ENCODE data around the gene SYNC. TPM values are rescaled to one million over a fixed set of nuclear protein-coding genes. Genes with fewer than 3 reads are reported as not detected.
"Not testable (repeated sequence)": the region's sequence is repeated elsewhere in the genome, so short reads cannot be mapped to it uniquely, and the experiment has no call there.

SYNC gene
- total and polyA plus RNA-seq, 9 donors: 24.2 to 46.3 (median 35.5) TPM

- peaks cover 20% of the 10 kb centered on the region for H3K4me1 ChIP-seq (ENCODE audit: control insufficient read depth, insufficient read depth, low read length)
- H3K27me3 ChIP-seq (ENCODE audit: control insufficient read depth, insufficient read depth, low read length): no peaks in the 10 kb centered on the region
- H3K36me3 ChIP-seq (ENCODE audit: control insufficient read depth, insufficient read depth, low read length): peaks cover 35% of the 10 kb centered on the region
- 59% methylated on average over 17 of the region's 17 CpGs for WGBS (ENCODE audit: insufficient coverage)
- H3K9me3 ChIP-seq (replicated peaks; ENCODE audit: control insufficient read depth, low read depth, low read length): no peaks in the 10 kb centered on the region
- peak overlapping the region; percentile 29 for H3K27ac ChIP-seq (ENCODE audit: low read length)
- no peak overlapping the region for H3K4me3 ChIP-seq (ENCODE audit: low read length)
- peak; percentile 46 for DNase-seq
These were observed 7.3 kb downstream of the SYNC start for GRCh38 chr1:32695098-32695904.

- no peak overlapping the region for H3K4me3 ChIP-seq (ENCODE audit: low read length)
- H3K27ac ChIP-seq (ENCODE audit: low read length): no peak overlapping the region
- peaks cover 37% of the 10 kb centered on the region for H3K36me3 ChIP-seq (ENCODE audit: control insufficient read depth, insufficient read depth, low read length)
- H3K4me1 ChIP-seq (ENCODE audit: control insufficient read depth, insufficient read depth, low read length): peaks cover 16% of the 10 kb centered on the region
- no peaks in the 10 kb centered on the region for H3K9me3 ChIP-seq (replicated peaks; ENCODE audit: control insufficient read depth, low read depth, low read length)
- H3K27me3 ChIP-seq (ENCODE audit: control insufficient read depth, insufficient read depth, low read length): no peaks in the 10 kb centered on the region
- no peak for DNase-seq
- WGBS (ENCODE audit: insufficient coverage): 98% methylated on average over 4 of the region's 6 CpGs
These were observed 9.0 kb downstream of the SYNC start for GRCh38 chr1:32693455-32694174.

- no peak for DNase-seq
- WGBS (ENCODE audit: insufficient coverage): 95% methylated on average over 2 of the region's 2 CpGs
- peaks cover 5% of the 10 kb centered on the region for H3K4me1 ChIP-seq (ENCODE audit: control insufficient read depth, insufficient read depth, low read length)
- H3K9me3 ChIP-seq (replicated peaks; ENCODE audit: control insufficient read depth, low read depth, low read length): no peaks in the 10 kb centered on the region
- H3K27ac ChIP-seq (ENCODE audit: low read length): no peak overlapping the region
- H3K27me3 ChIP-seq (ENCODE audit: control insufficient read depth, insufficient read depth, low read length): no peaks in the 10 kb centered on the region
- no peak overlapping the region for H3K4me3 ChIP-seq (ENCODE audit: low read length)
- H3K36me3 ChIP-seq (ENCODE audit: control insufficient read depth, insufficient read depth, low read length): peaks cover 35% of the 10 kb centered on the region
These were observed 16.2 kb downstream of the SYNC start for GRCh38 chr1:32686387-32686786.

GRCh38 chr1:32685498-32685897 lies 17.1 kb downstream of the SYNC start:
- no peak overlapping the region for H3K27ac ChIP-seq (ENCODE audit: low read length)
- WGBS (ENCODE audit: insufficient coverage): no CpG with 5 or more reads among the region's 2 CpGs
- H3K36me3 ChIP-seq (ENCODE audit: control insufficient read depth, insufficient read depth, low read length): peaks cover 39% of the 10 kb centered on the region
- H3K9me3 ChIP-seq (replicated peaks; ENCODE audit: control insufficient read depth, low read depth, low read length): no peaks in the 10 kb centered on the region
- no peaks in the 10 kb centered on the region for H3K27me3 ChIP-seq (ENCODE audit: control insufficient read depth, insufficient read depth, low read length)
- H3K4me1 ChIP-seq (ENCODE audit: control insufficient read depth, insufficient read depth, low read length): peaks cover 5% of the 10 kb centered on the region
- no peak for DNase-seq
- no peak overlapping the region for H3K4me3 ChIP-seq (ENCODE audit: low read length)

GRCh38 chr1:32684167-32684811 lies 18.3 kb downstream of the SYNC start:
- Histone ChIP-seq H3K27ac (ENCODE audit: low read length) (peak overlapping the region; percentile 52), H3K9me3 (replicated peaks; ENCODE audit: control insufficient read depth, low read depth, low read length) (no peaks in the 10 kb centered on the region), H3K27me3 (ENCODE audit: control insufficient read depth, insufficient read depth, low read length) (no peaks in the 10 kb centered on the region), H3K4me3 (ENCODE audit: low read length) (no peak overlapping the region), H3K4me1 (ENCODE audit: control insufficient read depth, insufficient read depth, low read length) (peaks cover 5% of the 10 kb centered on the region), H3K36me3 (ENCODE audit: control insufficient read depth, insufficient read depth, low read length) (peaks cover 38% of the 10 kb centered on the region)
- 0% methylated on average over 1 of the region's 2 CpGs for WGBS (ENCODE audit: insufficient coverage)
- DNase-seq: peak; percentile 84

- H3K4me3 ChIP-seq (ENCODE audit: low read length): no peak overlapping the region
- H3K27me3 ChIP-seq (ENCODE audit: control insufficient read depth, insufficient read depth, low read length): no peaks in the 10 kb centered on the region
- no CpG with 5 or more reads among the region's 3 CpGs for WGBS (ENCODE audit: insufficient coverage)
- DNase-seq: no peak
- H3K27ac ChIP-seq (ENCODE audit: low read length): no peak overlapping the region
- H3K9me3 ChIP-seq (replicated peaks; ENCODE audit: control insufficient read depth, low read depth, low read length): no peaks in the 10 kb centered on the region
- peaks cover 44% of the 10 kb centered on the region for H3K36me3 ChIP-seq (ENCODE audit: control insufficient read depth, insufficient read depth, low read length)
- H3K4me1 ChIP-seq (ENCODE audit: control insufficient read depth, insufficient read depth, low read length): peaks cover 5% of the 10 kb centered on the region
These were observed 19.2 kb downstream of the SYNC start for GRCh38 chr1:32683397-32683796.

GRCh38 chr1:32681999-32682398 lies 20.6 kb downstream of the SYNC start:
- Histone ChIP-seq H3K9me3 (replicated peaks; ENCODE audit: control insufficient read depth, low read depth, low read length) (no peaks in the 10 kb centered on the region), H3K36me3 (ENCODE audit: control insufficient read depth, insufficient read depth, low read length) (peaks cover 54% of the 10 kb centered on the region), H3K4me1 (ENCODE audit: control insufficient read depth, insufficient read depth, low read length) (peaks cover 5% of the 10 kb centered on the region), H3K27ac (ENCODE audit: low read length) (no peak overlapping the region), H3K27me3 (ENCODE audit: control insufficient read depth, insufficient read depth, low read length) (no peaks in the 10 kb centered on the region), H3K4me3 (ENCODE audit: low read length) (no peak overlapping the region)
- no peak for DNase-seq
- WGBS (ENCODE audit: insufficient coverage): no CpG with 5 or more reads among the region's 3 CpGs

- Histone ChIP-seq H3K27ac (ENCODE audit: low read length) (no peak overlapping the region), H3K4me1 (ENCODE audit: control insufficient read depth, insufficient read depth, low read length) (peaks cover 5% of the 10 kb centered on the region), H3K9me3 (replicated peaks; ENCODE audit: control insufficient read depth, low read depth, low read length) (no peaks in the 10 kb centered on the region), H3K4me3 (ENCODE audit: low read length) (no peak overlapping the region), H3K27me3 (ENCODE audit: control insufficient read depth, insufficient read depth, low read length) (no peaks in the 10 kb centered on the region), H3K36me3 (ENCODE audit: control insufficient read depth, insufficient read depth, low read length) (peaks cover 55% of the 10 kb centered on the region)
- DNase-seq: no peak
- WGBS (ENCODE audit: insufficient coverage): 29% methylated on average over 1 of the region's 2 CpGs
These were observed 21.1 kb downstream of the SYNC start for GRCh38 chr1:32681509-32681908.

GRCh38 chr1:32680642-32681041 lies 21.9 kb downstream of the SYNC start:
- WGBS (ENCODE audit: insufficient coverage): 83% methylated on average over 1 of the region's 1 CpG
- Histone ChIP-seq H3K4me1 (ENCODE audit: control insufficient read depth, insufficient read depth, low read length) (peaks cover 5% of the 10 kb centered on the region), H3K27ac (ENCODE audit: low read length) (no peak overlapping the region), H3K4me3 (ENCODE audit: low read length) (no peak overlapping the region), H3K9me3 (replicated peaks; ENCODE audit: control insufficient read depth, low read depth, low read length) (no peaks in the 10 kb centered on the region), H3K36me3 (ENCODE audit: control insufficient read depth, insufficient read depth, low read length) (peaks cover 58% of the 10 kb centered on the region), H3K27me3 (ENCODE audit: control insufficient read depth, insufficient read depth, low read length) (no peaks in the 10 kb centered on the region)
- DNase-seq: no peak

- H3K36me3 ChIP-seq (ENCODE audit: control insufficient read depth, insufficient read depth, low read length): peaks cover 53% of the 10 kb centered on the region
- not testable (repeated sequence) for H3K27ac ChIP-seq (ENCODE audit: low read length); DNase-seq; H3K4me1 ChIP-seq (ENCODE audit: control insufficient read depth, insufficient read depth, low read length); H3K4me3 ChIP-seq (ENCODE audit: low read length); H3K27me3 ChIP-seq (ENCODE audit: control insufficient read depth, insufficient read depth, low read length); H3K9me3 ChIP-seq (replicated peaks; ENCODE audit: control insufficient read depth, low read depth, low read length)
- WGBS (ENCODE audit: insufficient coverage): no CpG with 5 or more reads among the region's 4 CpGs
These were observed 22.6 kb downstream of the SYNC start for GRCh38 chr1:32679993-32680392.
